HCT116 (cell line): ENCODE results near the gene RAET1G. TPM values are rescaled to one million over a fixed set of nuclear protein-coding genes. Genes with fewer than 3 reads are reported as not detected.
"Not testable (repeated sequence)": the region's sequence is repeated elsewhere in the genome, so short reads cannot be mapped to it uniquely, and the experiment has no call there.

Source experiments
- ATAC-seq: fragments of 200-7000 bp; cut with Tn5 transposase; 2 replicates; pipeline ENCODE4 v1.9.1; 2020; ENCODE audit warnings: mild to moderate bottlenecking, moderate library complexity
- BruUV-seq: library from RNA; stranded (reverse); fragments of 400-500 nt; replicated peaks from 2 replicates; lab custom pipeline; 2021; lab: Mats Ljungman, UMichigan
- CTCF ChIA-PET: fragments of 300-600 bp; sonication (Branson Sonifier 250); formaldehyde crosslinking; loops from one replicate; lab custom pipeline; 2021; ENCODE audit warnings: antibody characterized with exemption; lab: Charles Lee
- POLR2A ChIA-PET: fragments of 300-600, 350-600 bp; sonication (Branson Sonifier 250); formaldehyde crosslinking; loops from one replicate; lab custom pipeline; 2021; ENCODE audit warnings: antibody characterized with exemption; lab: Charles Lee
- RAD21 ChIA-PET, 2 experiments: fragments of 300-600 bp; sonication (Branson Sonifier 250); formaldehyde crosslinking; loops; one replicate each; lab custom pipeline; 2023; ENCODE audit warnings: low total read pairs in 2 of 2; ENCODE audit not compliant: uncharacterized antibody in 2 of 2, unreplicated experiment in 2 of 2, low non-redundant PET in 1 of 2; lab: Charles Lee
- DNase-seq: peaks from one replicate; pipeline ENCODE4 v3.0.0-alpha.2; 2010; ENCODE audit warnings: low read depth, low spot score
- H2AFZ ChIP-seq: fragments of 200-600 bp; shearing (Covaris generic), sonication (generic); 2 replicates; pipeline ENCODE4 v1.6.1; 2017; ENCODE audit warnings: low read depth, mixed run types, mixed read lengths, antibody characterized with exemption, low read length; ENCODE audit not compliant: poor library complexity, severe bottlenecking
- H3K27ac ChIP-seq: 2 replicates; pipeline ENCODE4 v1.5.1; 2012; ENCODE audit warnings: low read depth, low read length
- H3K27me3 ChIP-seq: fragments of 200-600 bp; sonication (generic); 2 replicates; pipeline ENCODE4 v1.6.1; 2016; ENCODE audit warnings: mixed run types, low read length, mixed read lengths; ENCODE audit not compliant: insufficient read depth
- H3K36me3 ChIP-seq, 2 experiments: fragments of 200-500 bp in 1 of 2; fragments of 200-600 bp in 1 of 2; sonication (Bioruptor generic) in 1 of 2; sonication (generic) in 1 of 2; 2 replicates each; pipeline versions ENCODE4 v1.5.1 to v1.6.1; 2014 to 2016; ENCODE audit warnings: low read length in 2 of 2, inconsistent platforms in 1 of 2, mixed read lengths in 1 of 2, mixed run types in 1 of 2; ENCODE audit not compliant: insufficient read depth in 2 of 2, control insufficient read depth in 1 of 2
- H3K4me1 ChIP-seq, 2 experiments: fragments of 200-600 bp in 1 of 2; sonication (generic) in 1 of 2; 2 replicates each; pipeline versions ENCODE4 v1.5.1 to v1.6.1; 2012 to 2017; ENCODE audit warnings: low read length in 2 of 2, inconsistent platforms in 1 of 2, mild to moderate bottlenecking in 1 of 2, mixed read lengths in 1 of 2, mixed run types in 1 of 2, moderate library complexity in 1 of 2; ENCODE audit not compliant: insufficient read depth in 2 of 2, control insufficient read depth in 1 of 2
- H3K4me2 ChIP-seq: fragments of 200-600 bp; sonication (generic); 2 replicates; pipeline ENCODE4 v1.6.1; 2017; ENCODE audit warnings: mixed run types, low read length, mixed read lengths
- H3K4me3 ChIP-seq, 2 experiments: fragments of 200-600 bp in 1 of 2; sonication (generic) in 1 of 2; replicated peaks in 1 of 2; 2 replicates each; pipeline ENCODE4 v1.5.1; 2011 to 2016; ENCODE audit warnings: low read length in 2 of 2, control low read depth in 1 of 2, low read depth in 1 of 2, mild to moderate bottlenecking in 1 of 2, mixed read lengths in 1 of 2, mixed run types in 1 of 2
- H3K79me2 ChIP-seq: fragments of 200-600 bp; sonication (generic); 2 replicates; pipeline ENCODE4 v1.6.1; 2017; ENCODE audit warnings: mild to moderate bottlenecking, mixed run types, low read length, moderate library complexity, mixed read lengths; ENCODE audit not compliant: insufficient read depth
- H3K9ac ChIP-seq: fragments of 200-600 bp; sonication (generic); 2 replicates; pipeline ENCODE4 v1.6.1; 2016; ENCODE audit warnings: low read length, mixed read lengths
- H3K9me2 ChIP-seq: fragments of 200-600 bp; sonication (generic), shearing (Covaris generic); 2 replicates; pipeline ENCODE4 v1.6.1; 2017; ENCODE audit warnings: mixed run types, mild to moderate bottlenecking, moderate library complexity; ENCODE audit not compliant: insufficient read depth
- H3K9me3 ChIP-seq, 2 experiments: fragments of 200-500 bp in 1 of 2; fragments of 200-600 bp in 1 of 2; sonication (Bioruptor generic) in 1 of 2; sonication (generic) in 1 of 2; 2 replicates each; pipeline ENCODE4 v1.6.1; 2014 to 2017; ENCODE audit warnings: low read length in 2 of 2, mixed read lengths in 2 of 2, inconsistent platforms in 1 of 2, low read depth in 1 of 2, mild to moderate bottlenecking in 1 of 2, mixed run types in 1 of 2, moderate library complexity in 1 of 2; ENCODE audit not compliant: control insufficient read depth in 1 of 2, insufficient read depth in 1 of 2
- H4K20me1 ChIP-seq: fragments of 200-600 bp; sonication (generic), shearing (Covaris generic); 2 replicates; pipeline ENCODE4 v1.6.1; 2017; ENCODE audit warnings: mixed run types, mild to moderate bottlenecking, moderate library complexity; ENCODE audit not compliant: insufficient read depth
- CBX3 ChIP-seq: IDR thresholded peaks from 2 replicates; pipeline ENCODE4 v1.6.1; 2012; ENCODE audit warnings: low read depth
- EZH2 ChIP-seq: fragments of 200-600 bp; sonication (generic); IDR thresholded peaks from 2 replicates; pipeline ENCODE4 v1.6.1; 2017; ENCODE audit warnings: antibody characterized with exemption, mixed run types
- JUND ChIP-seq: IDR thresholded peaks from 2 replicates; pipeline ENCODE4 v1.6.1; 2012
- SIN3A ChIP-seq: IDR thresholded peaks from 2 replicates; pipeline ENCODE4 v1.6.1; 2012; ENCODE audit warnings: low read depth
- SP1 ChIP-seq: IDR thresholded peaks from 2 replicates; pipeline ENCODE4 v1.6.1; 2012; ENCODE audit warnings: low read depth
- ZFX ChIP-seq: fragments of 450-650 bp; IDR thresholded peaks from 2 replicates; pipeline ENCODE4 v1.6.1; 2017
- intact Hi-C: fragments of 100-400 bp; cut with micrococcal nuclease; formaldehyde crosslinking; loops from 2 replicates; pipeline ENCODE4 v1.10.0; 2022
- total RNA-seq: library from RNA; stranded (reverse); gene quantifications from one replicate; pipeline ENCODE4 v1.2.1, GENCODE V29; 2021; ENCODE audit not compliant: unreplicated experiment
- TF ChIP-seq, protein P1 (sequence below): IDR thresholded peaks from 2 replicates; pipeline ENCODE4 v1.6.1; 2011; ENCODE audit warnings: mild to moderate bottlenecking, low read length, moderate library complexity; ENCODE audit not compliant: insufficient replicate concordance; ENCODE audit errors: extremely low read depth
- TF ChIP-seq, protein P2 (sequence below): IDR thresholded peaks from 2 replicates; pipeline ENCODE4 v1.6.1; 2012

RAET1G gene
- total RNA-seq, 1 experiment from 2014 or later, result 0.37 TPM

DNA sequence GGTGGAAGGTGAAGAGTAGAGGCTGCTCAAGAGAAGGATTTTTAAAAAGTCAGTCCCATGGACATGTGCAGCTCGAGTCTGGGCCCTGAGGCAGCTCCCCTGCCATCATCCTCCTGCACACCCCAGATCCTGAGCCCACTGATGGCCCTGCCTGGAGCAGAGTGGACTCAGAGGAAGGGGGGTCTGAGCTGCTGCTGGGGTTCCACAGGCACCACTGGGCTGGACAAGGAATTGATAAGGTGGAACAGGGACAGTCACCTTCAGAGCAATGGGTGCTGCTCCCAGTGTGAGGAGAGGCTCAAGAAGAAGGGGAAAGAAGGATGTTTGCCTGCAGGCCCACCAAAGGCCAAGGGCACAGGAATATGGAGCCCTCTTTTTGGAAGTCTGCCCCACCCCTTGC, 25.1 kb upstream of the RAET1G start:
- no peaks in the 10 kb centered on the region for H4K20me1 ChIP-seq
- no peak overlapping the region for H3K4me3 ChIP-seq
- no peak overlapping the region for H2AFZ ChIP-seq
- ChIA-PET CTCF (no interaction called here), RAD21 (no interaction called here), POLR2A (no interaction called here)
- no peaks in the 10 kb centered on the region for H3K9me3 ChIP-seq
- no peak overlapping the region for H3K9ac ChIP-seq
- TF ChIP-seq SP1, result no peak
- no peak for TF ChIP-seq CBX3
- TF ChIP-seq JUND, result no peak
- TF ChIP-seq, protein P1, sequence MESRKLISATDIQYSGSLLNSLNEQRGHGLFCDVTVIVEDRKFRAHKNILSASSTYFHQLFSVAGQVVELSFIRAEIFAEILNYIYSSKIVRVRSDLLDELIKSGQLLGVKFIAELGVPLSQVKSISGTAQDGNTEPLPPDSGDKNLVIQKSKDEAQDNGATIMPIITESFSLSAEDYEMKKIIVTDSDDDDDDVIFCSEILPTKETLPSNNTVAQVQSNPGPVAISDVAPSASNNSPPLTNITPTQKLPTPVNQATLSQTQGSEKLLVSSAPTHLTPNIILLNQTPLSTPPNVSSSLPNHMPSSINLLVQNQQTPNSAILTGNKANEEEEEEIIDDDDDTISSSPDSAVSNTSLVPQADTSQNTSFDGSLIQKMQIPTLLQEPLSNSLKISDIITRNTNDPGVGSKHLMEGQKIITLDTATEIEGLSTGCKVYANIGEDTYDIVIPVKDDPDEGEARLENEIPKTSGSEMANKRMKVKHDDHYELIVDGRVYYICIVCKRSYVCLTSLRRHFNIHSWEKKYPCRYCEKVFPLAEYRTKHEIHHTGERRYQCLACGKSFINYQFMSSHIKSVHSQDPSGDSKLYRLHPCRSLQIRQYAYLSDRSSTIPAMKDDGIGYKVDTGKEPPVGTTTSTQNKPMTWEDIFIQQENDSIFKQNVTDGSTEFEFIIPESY, result no peak
- TF ChIP-seq ZFX, result no peak
- TF ChIP-seq EZH2, result no peak
- no peak for TF ChIP-seq SIN3A
- TF ChIP-seq, protein P2, sequence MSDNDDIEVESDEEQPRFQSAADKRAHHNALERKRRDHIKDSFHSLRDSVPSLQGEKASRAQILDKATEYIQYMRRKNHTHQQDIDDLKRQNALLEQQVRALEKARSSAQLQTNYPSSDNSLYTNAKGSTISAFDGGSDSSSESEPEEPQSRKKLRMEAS, result no peak
- DNase-seq (no peak), ATAC-seq (no peak)
- no peaks in the 10 kb centered on the region for H3K36me3 ChIP-seq
- intact Hi-C loops, result no loop called here
- H3K27ac ChIP-seq, result no peak overlapping the region
- no peaks in the 10 kb centered on the region for H3K4me1 ChIP-seq
- BruUV-seq, result no TSS peak
- H3K4me2 ChIP-seq, result no peak overlapping the region
- H3K9me2 ChIP-seq, result no peaks in the 10 kb centered on the region
- H3K79me2 ChIP-seq, result no peaks in the 10 kb centered on the region
- H3K27me3 ChIP-seq, result no peaks in the 10 kb centered on the region

DNA sequence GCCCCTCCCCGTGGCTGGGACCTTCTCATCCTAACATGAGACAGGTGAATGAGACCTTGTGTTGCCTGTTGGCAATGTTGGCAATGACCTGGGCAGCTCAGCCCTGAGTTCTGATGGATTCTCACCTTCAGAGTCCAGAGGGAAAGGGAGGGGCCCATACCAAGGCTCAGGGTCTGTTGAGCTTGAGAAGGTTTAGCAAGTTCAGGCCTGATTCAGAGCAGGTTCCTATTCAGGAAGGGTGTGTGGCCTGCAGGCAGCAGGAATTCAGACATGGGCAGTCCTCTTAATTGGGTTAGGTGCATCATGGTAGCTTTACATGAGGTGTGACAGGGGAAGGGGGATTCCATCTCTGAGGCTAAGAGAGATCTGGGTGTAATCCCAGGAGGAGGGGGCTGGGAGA, 24.6 kb upstream of the RAET1G start:
- H3K27ac ChIP-seq, H3K9ac ChIP-seq, H3K79me2 ChIP-seq, H3K4me2 ChIP-seq, DNase-seq, H2AFZ ChIP-seq, POLR2A ChIA-PET, H3K36me3 ChIP-seq, RAD21 ChIA-PET, ATAC-seq, H3K9me2 ChIP-seq, intact Hi-C loops, BruUV-seq, H4K20me1 ChIP-seq, H3K9me3 ChIP-seq, H3K4me3 ChIP-seq, H3K4me1 ChIP-seq, H3K27me3 ChIP-seq, CTCF ChIA-PET: not testable (repeated sequence)

DNA sequence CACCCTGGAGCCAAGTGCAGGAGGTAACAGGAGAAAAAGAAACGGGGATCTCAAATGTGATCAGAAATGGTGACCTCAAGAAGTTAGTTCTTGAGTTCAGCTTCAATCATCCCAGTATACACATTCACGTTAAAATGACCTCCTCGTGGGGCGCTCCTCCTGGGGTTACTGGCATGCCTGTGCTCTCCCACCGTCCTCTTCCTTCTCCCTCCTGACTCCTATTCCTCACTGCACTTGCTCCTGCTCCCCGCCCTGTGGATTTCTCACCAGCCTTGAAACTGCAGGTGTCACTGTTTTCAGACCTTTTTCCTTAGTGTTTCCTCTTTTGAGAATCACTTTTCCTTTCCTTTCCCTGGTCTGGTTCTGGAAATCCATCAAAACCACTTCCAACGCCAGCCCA, 23.7 kb upstream of the RAET1G start:
- RAD21 ChIA-PET, intact Hi-C loops, H3K79me2 ChIP-seq, H3K4me1 ChIP-seq, H3K9me3 ChIP-seq, H3K4me3 ChIP-seq, DNase-seq, CTCF ChIA-PET, POLR2A ChIA-PET, H3K36me3 ChIP-seq, ATAC-seq, H3K27me3 ChIP-seq, H3K9ac ChIP-seq, BruUV-seq, H3K9me2 ChIP-seq, H4K20me1 ChIP-seq, H3K27ac ChIP-seq, H3K4me2 ChIP-seq, H2AFZ ChIP-seq: not testable (repeated sequence)
